HepG2 (cell line): ENCODE measurements around the gene NGB. TPM values are rescaled to one million over a fixed set of nuclear protein-coding genes. Genes with fewer than 3 reads are reported as not detected.

Experiments
- CREB3 ChIP-seq: sonication (generic); formaldehyde crosslinking; IDR thresholded peaks from 2 replicates; pipeline ENCODE4 v1.5.0; 2020; ENCODE audit warnings: missing genetic modification reagents
- HNF1B ChIP-seq: sonication (generic); formaldehyde crosslinking; IDR thresholded peaks from 2 replicates; pipeline ENCODE4 v1.5.1; 2020; ENCODE audit warnings: mild to moderate bottlenecking, moderate library complexity, missing genetic modification reagents
- HOXA5 ChIP-seq: sonication (generic); formaldehyde crosslinking; IDR thresholded peaks from 2 replicates; pipeline ENCODE4 v1.4.0; 2020; ENCODE audit warnings: missing genetic modification reagents
- ISL2 ChIP-seq: sonication (generic); formaldehyde crosslinking; IDR thresholded peaks from 2 replicates; pipeline ENCODE4 v1.5.0; 2020; ENCODE audit warnings: missing genetic modification reagents
- KAT8 ChIP-seq: IDR thresholded peaks from 2 replicates; pipeline ENCODE4 v1.6.1; 2016; ENCODE audit warnings: missing genetic modification reagents, missing compliant biosample characterization
- MXD4 ChIP-seq: IDR thresholded peaks from 2 replicates; pipeline ENCODE4 v1.6.1; 2016; ENCODE audit warnings: mild to moderate bottlenecking, missing biosample characterization, missing genetic modification reagents
- RNF2 ChIP-seq: fragments of 450-650 bp; conservative IDR thresholded peaks from 2 replicates; pipeline ENCODE4 v1.6.1; 2016; ENCODE audit warnings: low read depth
- SP1 ChIP-seq, 2 experiments: fragments of 450-650 bp in 1 of 2; sonication (generic) in 1 of 2; formaldehyde crosslinking in 1 of 2; IDR thresholded peaks; 2 replicates each; pipeline versions ENCODE4 v1.4.0 to v1.6.1; 2016 to 2020; ENCODE audit warnings: missing genetic modification reagents in 1 of 2
- TAF1 ChIP-seq: sonication (generic); formaldehyde crosslinking; IDR thresholded peaks from 2 replicates; pipeline ENCODE4 v1.4.0; 2020; ENCODE audit warnings: missing genetic modification reagents
- ZFX ChIP-seq: sonication (generic); formaldehyde crosslinking; IDR thresholded peaks from 2 replicates; pipeline ENCODE4 v1.4.0; 2020; ENCODE audit warnings: mild to moderate bottlenecking, low read depth, missing genetic modification reagents, moderate library complexity
- ZNF263 ChIP-seq: sonication (generic); formaldehyde crosslinking; IDR thresholded peaks from 2 replicates; pipeline ENCODE4 v1.4.0; 2020; ENCODE audit warnings: missing genetic modification reagents
- ZNF563 ChIP-seq: sonication (generic); formaldehyde crosslinking; IDR thresholded peaks from 2 replicates; pipeline ENCODE4 v1.8.0; 2022; ENCODE audit warnings: mild to moderate bottlenecking, moderate library complexity, missing genetic modification reagents
- ZNF777 ChIP-seq: sonication (generic); formaldehyde crosslinking; IDR thresholded peaks from 2 replicates; pipeline ENCODE4 v1.4.0; 2020; ENCODE audit warnings: missing genetic modification reagents
- polyA plus RNA-seq, 8 experiments: library from polyadenylated mRNA; depleted of rRNA in 3 of 8; stranded (reverse) in 7 of 8; unstranded in 1 of 8; fragments of >200 nt; fragmentation: Illumina TruSeq in 4 of 8; extraction: Trizol in 4 of 8; gene quantifications; 2 replicates each; pipeline versions ENCODE4 v1.2.1 to v1.2.3, GENCODE V29; 2011 to 2016; ENCODE audit warnings: low read depth in 4 of 8, missing spikeins in 1 of 8, mixed read lengths in 1 of 8; ENCODE audit not compliant: insufficient read depth in 1 of 8
- total RNA-seq, 5 experiments: library from RNA; depleted of rRNA; stranded (reverse); fragments of >200 nt; fragmentation: Illumina TruSeq; extraction: Trizol; gene quantifications; 2 replicates each; pipeline ENCODE4 v1.2.3, GENCODE V29; 2016; ENCODE audit warnings: low read depth in 1 of 5
- TF ChIP-seq, protein P1 (sequence below): sonication (generic); formaldehyde crosslinking; IDR thresholded peaks from one replicate; pipeline ENCODE4 v1.5.1; 2020; ENCODE audit warnings: mild to moderate bottlenecking, missing genetic modification reagents; ENCODE audit errors: not compliant biosample characterization
- TF ChIP-seq, protein P2 (sequence below): sonication (generic); formaldehyde crosslinking; IDR thresholded peaks from 2 replicates; pipeline ENCODE4 v1.8.0; 2022; ENCODE audit warnings: low read depth, missing genetic modification reagents
- TF ChIP-seq, protein P3 (sequence below): sonication (generic); formaldehyde crosslinking; IDR thresholded peaks from 2 replicates; pipeline ENCODE4 v1.5.1; 2020; ENCODE audit warnings: missing genetic modification reagents, mild to moderate bottlenecking, borderline replicate concordance

The NGB gene
- total and polyA plus RNA-seq, 2 of the 13 experiments (the other 11 are each of a cell fraction or from before 2014, with no cell fraction given): 0.04 TPM; not detected in 1

DNA sequence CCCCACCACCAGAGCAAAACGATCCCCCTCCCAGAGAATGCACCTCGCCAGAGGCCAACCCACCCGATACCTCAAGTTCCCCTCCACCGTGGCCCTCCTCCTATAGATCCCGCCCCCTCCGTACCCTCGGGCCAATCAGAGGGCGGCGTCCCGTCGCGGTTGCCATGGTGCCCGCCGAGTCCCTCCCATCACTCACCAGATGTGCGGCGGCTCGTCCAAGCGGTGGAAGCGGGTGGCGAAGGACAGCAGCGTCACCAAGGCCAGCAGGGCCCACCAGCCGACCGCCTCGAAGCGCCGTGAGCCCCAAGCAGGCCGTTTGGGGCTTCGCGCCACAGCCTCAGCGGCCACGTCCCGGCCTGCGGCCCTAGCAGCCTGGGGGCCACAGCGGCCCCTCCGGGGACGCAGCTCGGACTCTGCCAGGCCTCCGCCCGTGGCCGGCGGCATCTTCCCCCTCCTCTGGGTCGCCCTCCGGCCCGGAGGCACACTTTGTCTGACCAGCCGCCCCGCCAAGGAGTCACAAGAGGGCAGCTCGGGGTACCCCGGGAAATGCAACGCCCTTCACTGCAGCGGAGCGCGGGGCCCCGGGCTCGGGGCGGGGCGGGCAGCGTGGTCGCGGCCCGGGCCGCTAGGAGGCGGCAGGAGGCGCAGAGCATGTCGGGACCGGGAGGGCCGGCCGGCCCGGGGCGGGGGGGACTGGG, 49.4 kb upstream of the NGB start, which contains the start of gene POMT2 (continued):
- TF ChIP-seq, protein P1, sequence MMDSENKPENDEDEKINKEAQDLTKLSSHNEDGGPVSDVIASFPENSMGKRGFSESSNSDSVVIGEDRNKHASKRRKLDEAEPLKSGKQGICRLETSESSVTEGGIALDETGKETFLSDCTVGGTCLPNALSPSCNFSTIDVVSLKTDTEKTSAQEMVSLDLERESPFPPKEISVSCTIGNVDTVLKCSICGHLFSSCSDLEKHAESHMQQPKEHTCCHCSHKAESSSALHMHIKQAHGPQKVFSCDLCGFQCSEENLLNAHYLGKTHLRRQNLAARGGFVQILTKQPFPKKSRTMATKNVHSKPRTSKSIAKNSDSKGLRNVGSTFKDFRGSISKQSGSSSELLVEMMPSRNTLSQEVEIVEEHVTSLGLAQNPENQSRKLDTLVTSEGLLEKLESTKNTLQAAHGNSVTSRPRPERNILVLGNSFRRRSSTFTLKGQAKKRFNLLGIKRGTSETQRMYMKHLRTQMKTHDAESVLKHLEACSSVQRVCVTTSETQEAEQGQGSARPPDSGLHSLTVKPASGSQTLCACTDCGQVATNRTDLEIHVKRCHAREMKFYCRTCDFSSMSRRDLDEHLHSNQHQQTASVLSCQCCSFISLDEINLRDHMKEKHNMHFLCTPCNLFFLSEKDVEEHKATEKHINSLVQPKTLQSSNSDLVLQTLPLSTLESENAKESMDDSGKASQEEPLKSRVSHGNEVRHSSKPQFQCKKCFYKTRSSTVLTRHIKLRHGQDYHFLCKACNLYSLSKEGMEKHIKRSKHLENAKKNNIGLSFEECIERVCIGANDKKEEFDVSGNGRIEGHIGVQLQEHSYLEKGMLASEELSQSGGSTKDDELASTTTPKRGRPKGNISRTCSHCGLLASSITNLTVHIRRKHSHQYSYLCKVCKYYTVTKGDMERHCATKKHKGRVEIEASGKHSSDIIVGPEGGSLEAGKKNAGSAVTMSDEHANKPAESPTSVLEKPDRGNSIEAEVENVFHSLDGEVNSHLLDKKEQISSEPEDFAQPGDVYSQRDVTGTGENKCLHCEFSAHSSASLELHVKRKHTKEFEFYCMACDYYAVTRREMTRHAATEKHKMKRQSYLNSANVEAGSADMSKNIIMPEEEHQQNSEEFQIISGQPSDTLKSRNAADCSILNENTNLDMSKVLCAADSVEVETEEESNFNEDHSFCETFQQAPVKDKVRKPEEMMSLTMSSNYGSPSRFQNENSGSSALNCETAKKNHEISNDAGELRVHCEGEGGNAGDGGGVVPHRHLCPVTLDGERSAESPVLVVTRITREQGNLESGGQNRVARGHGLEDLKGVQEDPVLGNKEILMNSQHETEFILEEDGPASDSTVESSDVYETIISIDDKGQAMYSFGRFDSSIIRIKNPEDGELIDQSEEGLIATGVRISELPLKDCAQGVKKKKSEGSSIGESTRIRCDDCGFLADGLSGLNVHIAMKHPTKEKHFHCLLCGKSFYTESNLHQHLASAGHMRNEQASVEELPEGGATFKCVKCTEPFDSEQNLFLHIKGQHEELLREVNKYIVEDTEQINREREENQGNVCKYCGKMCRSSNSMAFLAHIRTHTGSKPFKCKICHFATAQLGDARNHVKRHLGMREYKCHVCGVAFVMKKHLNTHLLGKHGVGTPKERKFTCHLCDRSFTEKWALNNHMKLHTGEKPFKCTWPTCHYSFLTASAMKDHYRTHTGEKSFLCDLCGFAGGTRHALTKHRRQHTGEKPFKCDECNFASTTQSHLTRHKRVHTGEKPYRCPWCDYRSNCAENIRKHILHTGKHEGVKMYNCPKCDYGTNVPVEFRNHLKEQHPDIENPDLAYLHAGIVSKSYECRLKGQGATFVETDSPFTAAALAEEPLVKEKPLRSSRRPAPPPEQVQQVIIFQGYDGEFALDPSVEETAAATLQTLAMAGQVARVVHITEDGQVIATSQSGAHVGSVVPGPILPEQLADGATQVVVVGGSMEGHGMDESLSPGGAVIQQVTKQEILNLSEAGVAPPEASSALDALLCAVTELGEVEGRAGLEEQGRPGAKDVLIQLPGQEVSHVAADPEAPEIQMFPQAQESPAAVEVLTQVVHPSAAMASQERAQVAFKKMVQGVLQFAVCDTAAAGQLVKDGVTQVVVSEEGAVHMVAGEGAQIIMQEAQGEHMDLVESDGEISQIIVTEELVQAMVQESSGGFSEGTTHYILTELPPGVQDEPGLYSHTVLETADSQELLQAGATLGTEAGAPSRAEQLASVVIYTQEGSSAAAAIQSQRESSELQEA (CRISPR knock-in tag): peak; percentile 78
- TF ChIP-seq ZNF777 (CRISPR knock-in tag): no peak
- peak; percentile 82 for TF ChIP-seq ZNF563 (CRISPR knock-in tag)
- TF ChIP-seq SP1 (IDR thresholded peaks at IDR 0.05): no peak
- TF ChIP-seq SP1 (CRISPR knock-in tag; IDR thresholded peaks at IDR 0.05): peak; percentile 81
- TF ChIP-seq MXD4 (CRISPR knock-in tag): 0 out of 2 replicates have a peak, but pooled peaks have one; percentile 33
- peak; percentile 29; the same call in 1 of the 2 replicates for TF ChIP-seq HOXA5 (CRISPR knock-in tag)
- peak; percentile 65; the same call in 1 of the 2 replicates for TF ChIP-seq RNF2
- peak; percentile 3; the same call in 1 of the 2 replicates for TF ChIP-seq ZNF263 (CRISPR knock-in tag)
- peak; percentile 83; the same call in 1 of the 2 replicates for TF ChIP-seq HNF1B (CRISPR knock-in tag)
- TF ChIP-seq, protein P2, sequence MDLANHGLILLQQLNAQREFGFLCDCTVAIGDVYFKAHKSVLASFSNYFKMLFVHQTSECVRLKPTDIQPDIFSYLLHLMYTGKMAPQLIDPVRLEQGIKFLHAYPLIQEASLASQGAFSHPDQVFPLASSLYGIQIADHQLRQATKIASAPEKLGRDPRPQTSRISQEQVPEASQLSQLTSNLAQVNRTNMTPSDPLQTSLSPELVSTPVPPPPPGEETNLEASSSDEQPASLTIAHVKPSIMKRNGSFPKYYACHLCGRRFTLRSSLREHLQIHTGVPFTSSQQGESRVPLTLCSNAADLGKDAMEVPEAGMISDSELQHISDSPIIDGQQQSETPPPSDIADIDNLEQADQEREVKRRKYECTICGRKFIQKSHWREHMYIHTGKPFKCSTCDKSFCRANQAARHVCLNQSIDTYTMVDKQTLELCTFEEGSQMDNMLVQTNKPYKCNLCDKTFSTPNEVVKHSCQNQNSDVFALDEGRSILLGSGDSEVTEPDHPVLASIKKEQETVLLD (CRISPR knock-in tag): 0 out of 2 replicates have a peak, but pooled peaks have one; percentile 40
- peak; percentile 44 for TF ChIP-seq TAF1 (CRISPR knock-in tag)
- TF ChIP-seq ZFX (CRISPR knock-in tag): peak; percentile 91
- peak; percentile 27; the same call in 1 of the 2 replicates for TF ChIP-seq ISL2 (CRISPR knock-in tag)
- TF ChIP-seq KAT8 (CRISPR knock-in tag): no peak
- no peak for TF ChIP-seq CREB3 (CRISPR knock-in tag)
- TF ChIP-seq, protein P3, sequence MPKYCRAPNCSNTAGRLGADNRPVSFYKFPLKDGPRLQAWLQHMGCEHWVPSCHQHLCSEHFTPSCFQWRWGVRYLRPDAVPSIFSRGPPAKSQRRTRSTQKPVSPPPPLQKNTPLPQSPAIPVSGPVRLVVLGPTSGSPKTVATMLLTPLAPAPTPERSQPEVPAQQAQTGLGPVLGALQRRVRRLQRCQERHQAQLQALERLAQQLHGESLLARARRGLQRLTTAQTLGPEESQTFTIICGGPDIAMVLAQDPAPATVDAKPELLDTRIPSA (CRISPR knock-in tag): 0 out of 2 replicates have a peak, but pooled peaks have one; percentile 69
